ENCODE data around the gene ADGRB3.

Gene ADGRB3

DNA sequence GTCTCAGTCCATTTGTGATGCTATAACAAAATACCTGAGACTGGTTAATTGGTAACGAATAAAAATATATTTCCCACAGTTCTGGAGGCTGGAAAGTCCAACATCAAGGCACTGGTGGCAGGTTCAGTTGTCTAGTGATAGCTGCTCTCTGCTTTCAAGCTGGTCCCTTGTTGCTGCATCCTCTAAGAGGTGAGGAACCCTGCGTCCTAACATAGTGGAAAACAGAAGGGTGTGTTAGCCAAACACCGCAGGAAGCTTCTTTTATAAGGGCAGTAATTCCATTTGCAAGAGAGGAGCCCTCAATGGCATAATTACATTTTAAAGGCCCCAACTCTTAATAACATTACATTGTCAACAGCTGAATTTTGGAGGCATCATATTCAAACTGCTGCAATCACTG, 372.7 kb downstream of the ADGRB3 start:
- Histone ChIP-seq H3K27ac (ENCODE audit: low read depth, low read length, poor library complexity, severe bottlenecking) (no peak overlapping the region), H2AFZ (ENCODE audit: low read length) (no peak overlapping the region), H3K4me3 (ENCODE audit: low read depth, low read length, poor library complexity, severe bottlenecking) (no peak overlapping the region), H3K79me2 (ENCODE audit: insufficient read depth, low read length) (no peaks in the 10 kb centered on the region), H3K36me3 (ENCODE audit: insufficient read depth, low read length) (no peaks in the 10 kb centered on the region), H3K9me3 (ENCODE audit: low read length) (no peaks in the 10 kb centered on the region), H4K20me1 (ENCODE audit: insufficient read depth, low read length) (no peaks in the 10 kb centered on the region), H3K27me3 (ENCODE audit: insufficient read depth, low read length) (no peaks in the 10 kb centered on the region), H3K9me2 (ENCODE audit: low read depth, low read length) (no peaks in the 10 kb centered on the region), H3K4me1 (ENCODE audit: insufficient read depth, low read length, severe bottlenecking) (no peaks in the 10 kb centered on the region), H3K4me2 (ENCODE audit: low read length) (no peak overlapping the region), H3K9ac (ENCODE audit: low read length) (no peak overlapping the region), H3F3A (ENCODE audit: insufficient read depth, low read length) (no peaks in the 10 kb centered on the region)
- TF ChIP-seq, protein P1, sequence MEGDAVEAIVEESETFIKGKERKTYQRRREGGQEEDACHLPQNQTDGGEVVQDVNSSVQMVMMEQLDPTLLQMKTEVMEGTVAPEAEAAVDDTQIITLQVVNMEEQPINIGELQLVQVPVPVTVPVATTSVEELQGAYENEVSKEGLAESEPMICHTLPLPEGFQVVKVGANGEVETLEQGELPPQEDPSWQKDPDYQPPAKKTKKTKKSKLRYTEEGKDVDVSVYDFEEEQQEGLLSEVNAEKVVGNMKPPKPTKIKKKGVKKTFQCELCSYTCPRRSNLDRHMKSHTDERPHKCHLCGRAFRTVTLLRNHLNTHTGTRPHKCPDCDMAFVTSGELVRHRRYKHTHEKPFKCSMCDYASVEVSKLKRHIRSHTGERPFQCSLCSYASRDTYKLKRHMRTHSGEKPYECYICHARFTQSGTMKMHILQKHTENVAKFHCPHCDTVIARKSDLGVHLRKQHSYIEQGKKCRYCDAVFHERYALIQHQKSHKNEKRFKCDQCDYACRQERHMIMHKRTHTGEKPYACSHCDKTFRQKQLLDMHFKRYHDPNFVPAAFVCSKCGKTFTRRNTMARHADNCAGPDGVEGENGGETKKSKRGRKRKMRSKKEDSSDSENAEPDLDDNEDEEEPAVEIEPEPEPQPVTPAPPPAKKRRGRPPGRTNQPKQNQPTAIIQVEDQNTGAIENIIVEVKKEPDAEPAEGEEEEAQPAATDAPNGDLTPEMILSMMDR (IDR thresholded peaks at IDR 0.05; ENCODE audit: low read length): no peak
- no peak for TF ChIP-seq EZH2 (IDR thresholded peaks at IDR 0.05; ENCODE audit: borderline replicate concordance, low read length)

DNA sequence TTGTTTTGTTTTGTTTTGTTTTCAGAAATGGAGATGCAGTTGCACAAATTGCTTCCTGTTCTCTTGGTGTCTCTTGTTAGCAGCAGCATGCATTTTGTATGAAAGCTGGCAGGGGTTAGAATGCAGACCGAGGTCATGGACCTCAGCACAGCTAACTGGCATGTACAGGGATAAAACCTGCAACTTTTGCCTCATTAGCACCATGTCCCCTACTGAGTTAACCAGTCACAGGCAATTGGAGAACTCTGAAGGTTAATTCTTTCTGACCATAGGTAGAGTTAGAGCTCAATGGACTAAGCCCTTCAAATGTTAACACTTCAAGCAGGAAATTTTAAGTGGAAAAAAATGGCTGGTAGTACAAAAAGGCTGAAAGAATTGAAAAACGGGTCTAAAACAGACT, 377.1 kb downstream of the ADGRB3 start:
- H3K9me3 ChIP-seq (ENCODE audit: low read length): no peaks in the 10 kb centered on the region
- no peaks in the 10 kb centered on the region for H3F3A ChIP-seq (ENCODE audit: insufficient read depth, low read length)
- H3K4me2 ChIP-seq (ENCODE audit: low read length): no peak overlapping the region
- no peaks in the 10 kb centered on the region for H3K9me2 ChIP-seq (ENCODE audit: low read depth, low read length)
- H3K79me2 ChIP-seq (ENCODE audit: insufficient read depth, low read length): no peaks in the 10 kb centered on the region
- no peak overlapping the region for H3K9ac ChIP-seq (ENCODE audit: low read length)
- H3K27me3 ChIP-seq (ENCODE audit: insufficient read depth, low read length): no peaks in the 10 kb centered on the region
- no peak overlapping the region for H3K4me3 ChIP-seq (ENCODE audit: low read depth, low read length, poor library complexity, severe bottlenecking)
- TF ChIP-seq EZH2 (IDR thresholded peaks at IDR 0.05; ENCODE audit: borderline replicate concordance, low read length): no peak
- TF ChIP-seq, protein P1 (IDR thresholded peaks at IDR 0.05; ENCODE audit: low read length): no peak
- H4K20me1 ChIP-seq (ENCODE audit: insufficient read depth, low read length): no peaks in the 10 kb centered on the region
- no peaks in the 10 kb centered on the region for H3K4me1 ChIP-seq (ENCODE audit: insufficient read depth, low read length, severe bottlenecking)
- H3K36me3 ChIP-seq (ENCODE audit: insufficient read depth, low read length): no peaks in the 10 kb centered on the region
- H3K27ac ChIP-seq (ENCODE audit: low read depth, low read length, poor library complexity, severe bottlenecking): no peak overlapping the region
- H2AFZ ChIP-seq (ENCODE audit: low read length): no peak overlapping the region

DNA sequence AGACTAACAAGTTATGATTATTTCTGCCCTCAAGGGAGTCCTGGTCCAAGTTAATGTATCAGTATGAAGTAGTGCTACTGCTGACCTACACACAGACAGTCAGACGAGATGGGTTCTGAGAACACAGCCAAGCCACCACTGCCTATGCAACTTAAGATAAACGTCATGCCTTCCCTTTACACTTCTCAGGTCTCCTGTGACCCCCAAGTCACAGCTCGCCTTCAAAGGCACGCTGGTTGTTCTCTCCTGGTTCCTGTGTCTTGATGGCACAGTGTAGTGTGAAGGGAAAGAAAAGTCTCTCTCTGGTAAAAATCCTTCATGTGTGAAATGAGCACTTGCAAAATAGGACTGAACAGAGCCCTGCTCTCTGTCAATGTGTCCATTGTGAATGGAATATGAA, 377.8 kb downstream of the ADGRB3 start:
- Histone ChIP-seq H3K27me3 (ENCODE audit: insufficient read depth, low read length) (no peaks in the 10 kb centered on the region), H3K9ac (ENCODE audit: low read length) (no peak overlapping the region), H4K20me1 (ENCODE audit: insufficient read depth, low read length) (no peaks in the 10 kb centered on the region)

More for the DNA sequence above, 377.8 kb downstream of the ADGRB3 start:
- H3K36me3 ChIP-seq (ENCODE audit: insufficient read depth, low read length): no peaks in the 10 kb centered on the region
- no peak overlapping the region for H2AFZ ChIP-seq (ENCODE audit: low read length)
- H3K27ac ChIP-seq (ENCODE audit: low read depth, low read length, poor library complexity, severe bottlenecking): no peak overlapping the region
- H3K4me1 ChIP-seq (ENCODE audit: insufficient read depth, low read length, severe bottlenecking): no peaks in the 10 kb centered on the region
- no peak overlapping the region for H3K4me3 ChIP-seq (ENCODE audit: low read depth, low read length, poor library complexity, severe bottlenecking)
- no peak for TF ChIP-seq EZH2 (IDR thresholded peaks at IDR 0.05; ENCODE audit: borderline replicate concordance, low read length)
- TF ChIP-seq, protein P1 (IDR thresholded peaks at IDR 0.05; ENCODE audit: low read length): no peak
- H3K9me2 ChIP-seq (ENCODE audit: low read depth, low read length): no peaks in the 10 kb centered on the region
- no peak overlapping the region for H3K4me2 ChIP-seq (ENCODE audit: low read length)
- no peaks in the 10 kb centered on the region for H3F3A ChIP-seq (ENCODE audit: insufficient read depth, low read length)
- H3K79me2 ChIP-seq (ENCODE audit: insufficient read depth, low read length): no peaks in the 10 kb centered on the region
- no peaks in the 10 kb centered on the region for H3K9me3 ChIP-seq (ENCODE audit: low read length)
